ENCODE results near the gene DNAJC24. TPM values are rescaled to one million over a fixed set of nuclear protein-coding genes. Genes with fewer than 3 reads are reported as not detected.

Gene DNAJC24
- total RNA-seq, 1 donor from 2014 or later, result 11.1 TPM

- no peaks in the 10 kb centered on the region for H3K36me3 Mint-ChIP-seq (ENCODE audit: low read depth, unreplicated experiment)
Observed at GRCh38 chr11:31355131-31355530, 14.5 kb upstream of the DNAJC24 start.

GRCh38 chr11:31355817-31356216 is 13.8 kb upstream of the DNAJC24 start:
- Mint-ChIP-seq H3K4me1 (ENCODE audit: unreplicated experiment) (no peaks in the 10 kb centered on the region), H3K27ac (ENCODE audit: unreplicated experiment) (no peak overlapping the region), H3K36me3 (ENCODE audit: low read depth, unreplicated experiment) (no peaks in the 10 kb centered on the region), H3K9me3 (ENCODE audit: unreplicated experiment) (no peaks in the 10 kb centered on the region), H3K27me3 (ENCODE audit: unreplicated experiment) (no peaks in the 10 kb centered on the region), H3K4me3 (ENCODE audit: unreplicated experiment) (no peak overlapping the region)
- no peak for DNase-seq (ENCODE audit: low spot score)
- no peak for TF ChIP-seq CTCF (IDR thresholded peaks at IDR 0.05; ENCODE audit: unreplicated experiment)

More at GRCh38 chr11:31355131-31355530, 14.5 kb upstream of the DNAJC24 start:
- Mint-ChIP-seq H3K4me3 (ENCODE audit: unreplicated experiment) (no peak overlapping the region), H3K9me3 (ENCODE audit: unreplicated experiment) (no peaks in the 10 kb centered on the region), H3K4me1 (ENCODE audit: unreplicated experiment) (no peaks in the 10 kb centered on the region), H3K27me3 (ENCODE audit: unreplicated experiment) (no peaks in the 10 kb centered on the region), H3K27ac (ENCODE audit: unreplicated experiment) (no peak overlapping the region)
- no peak for TF ChIP-seq CTCF (IDR thresholded peaks at IDR 0.05; ENCODE audit: unreplicated experiment)
- no peak for DNase-seq (ENCODE audit: low spot score)

- DNase-seq (ENCODE audit: low spot score), result no peak
- no peaks in the 10 kb centered on the region for H3K9me3 Mint-ChIP-seq (ENCODE audit: unreplicated experiment)
- H3K27me3 Mint-ChIP-seq (ENCODE audit: unreplicated experiment), result peaks cover under 1% of the 10 kb centered on the region
- H3K36me3 Mint-ChIP-seq (ENCODE audit: low read depth, unreplicated experiment), result no peaks in the 10 kb centered on the region
- TF ChIP-seq CTCF (IDR thresholded peaks at IDR 0.05; ENCODE audit: unreplicated experiment), result no peak
- H3K4me1 Mint-ChIP-seq (ENCODE audit: unreplicated experiment), result peaks cover 8% of the 10 kb centered on the region
- no peak overlapping the region for H3K4me3 Mint-ChIP-seq (ENCODE audit: unreplicated experiment)
- H3K27ac Mint-ChIP-seq (ENCODE audit: unreplicated experiment), result no peak overlapping the region
Observed at GRCh38 chr11:31361743-31362142, 7.9 kb upstream of the DNAJC24 start.

GRCh38 chr11:31366795-31367194 is 2.9 kb upstream of the DNAJC24 start:
- TF ChIP-seq CTCF (IDR thresholded peaks at IDR 0.05; ENCODE audit: unreplicated experiment), result no peak
- H3K36me3 Mint-ChIP-seq (ENCODE audit: low read depth, unreplicated experiment), result no peaks in the 10 kb centered on the region
- H3K4me1 Mint-ChIP-seq (ENCODE audit: unreplicated experiment), result peaks cover 20% of the 10 kb centered on the region
- no peaks in the 10 kb centered on the region for H3K9me3 Mint-ChIP-seq (ENCODE audit: unreplicated experiment)
- no peak overlapping the region for H3K4me3 Mint-ChIP-seq (ENCODE audit: unreplicated experiment)
- peaks cover 5% of the 10 kb centered on the region for H3K27me3 Mint-ChIP-seq (ENCODE audit: unreplicated experiment)
- no peak for DNase-seq (ENCODE audit: low spot score)
- H3K27ac Mint-ChIP-seq (ENCODE audit: unreplicated experiment), result no peak overlapping the region

- H3K36me3 Mint-ChIP-seq (ENCODE audit: low read depth, unreplicated experiment), result peaks cover 4% of the 10 kb centered on the region
- H3K9me3 Mint-ChIP-seq (ENCODE audit: unreplicated experiment), result no peaks in the 10 kb centered on the region
- H3K27me3 Mint-ChIP-seq (ENCODE audit: unreplicated experiment), result no peaks in the 10 kb centered on the region
- TF ChIP-seq CTCF (IDR thresholded peaks at IDR 0.05; ENCODE audit: unreplicated experiment), result no peak
- no peak for DNase-seq (ENCODE audit: low spot score)
- no peak overlapping the region for H3K4me3 Mint-ChIP-seq (ENCODE audit: unreplicated experiment)
- no peak overlapping the region for H3K27ac Mint-ChIP-seq (ENCODE audit: unreplicated experiment)
- H3K4me1 Mint-ChIP-seq (ENCODE audit: unreplicated experiment), result peaks cover 6% of the 10 kb centered on the region
Observed at GRCh38 chr11:31375879-31376278, 6.2 kb downstream of the DNAJC24 start.

All from endothelial cell (in vitro differentiated cells).